DMS153 treated with DMSO at 0.1 percent for 48 hours (cell line): ENCODE results near the gene MLX.
"Not testable (repeated sequence)": the region's sequence is repeated elsewhere in the genome, so short reads cannot be mapped to it uniquely, and the experiment has no call there.

Experiments used
- DNase-seq: peaks from one replicate; lab custom pipeline; 2025; ENCODE audit not compliant: unreplicated experiment; lab: John Stamatoyannopoulos, UW

MLX gene

GRCh38 chr17:42617956-42618431, 51.1 kb downstream of the MLX start:
- no peak for DNase-seq

GRCh38 chr17:42618442-42619150, 51.7 kb downstream of the MLX start:
- peak; percentile 60 for DNase-seq

- not testable (repeated sequence) for DNase-seq
These were observed 55.1 kb downstream of the MLX start for GRCh38 chr17:42621987-42622386.
